OCI-LY1 (cell line): Measurements from ENCODE around the gene EFCAB13.

Source experiments
- CTCF ChIP-seq: fragments of 200-600 bp; sonication (generic), shearing (Covaris generic); IDR thresholded peaks from 2 replicates; pipeline ENCODE4 v1.5.1; 2017; ENCODE audit warnings: mild to moderate bottlenecking, antibody characterized with exemption, low read length, moderate library complexity, mixed read lengths
- EZH2 ChIP-seq: fragments of 200-600 bp; sonication (generic), shearing (Covaris generic); IDR thresholded peaks from 2 replicates; pipeline ENCODE4 v1.8.0; 2017; ENCODE audit warnings: borderline replicate concordance, mixed run types, mild to moderate bottlenecking, antibody characterized with exemption, low read length, moderate library complexity, mixed read lengths

GRCh38 chr17:47300718-47301117 lies 23.0 kb upstream of the EFCAB13 start:
- TF ChIP-seq CTCF: no peak
- no peak for TF ChIP-seq EZH2
